Daoy (cell line): ENCODE measurements around the gene MZB1. TPM values are rescaled to one million over a fixed set of nuclear protein-coding genes. Genes with fewer than 3 reads are reported as not detected.

Experiments
- DNase-seq: peaks from one replicate; pipeline ENCODE4 v3.0.0-alpha.2; 2015; ENCODE audit warnings: low read depth
- total RNA-seq: library from RNA; depleted of rRNA; stranded (reverse); fragments of >200 nt; shearing (Covaris generic); gene quantifications from 2 replicates; pipeline ENCODE4 v1.2.3, GENCODE V29; 2014; rRNA removed

MZB1 gene
- total RNA-seq, result not detected in 2 replicates

- DNase-seq, result no peak
Measured at GRCh38 chr5:139389701-139390638, at the start of gene MZB1. MZB1 (minus strand) TSS chr5:139389913; CDS start chr5:139389856, 57 bp downstream.

DNA sequence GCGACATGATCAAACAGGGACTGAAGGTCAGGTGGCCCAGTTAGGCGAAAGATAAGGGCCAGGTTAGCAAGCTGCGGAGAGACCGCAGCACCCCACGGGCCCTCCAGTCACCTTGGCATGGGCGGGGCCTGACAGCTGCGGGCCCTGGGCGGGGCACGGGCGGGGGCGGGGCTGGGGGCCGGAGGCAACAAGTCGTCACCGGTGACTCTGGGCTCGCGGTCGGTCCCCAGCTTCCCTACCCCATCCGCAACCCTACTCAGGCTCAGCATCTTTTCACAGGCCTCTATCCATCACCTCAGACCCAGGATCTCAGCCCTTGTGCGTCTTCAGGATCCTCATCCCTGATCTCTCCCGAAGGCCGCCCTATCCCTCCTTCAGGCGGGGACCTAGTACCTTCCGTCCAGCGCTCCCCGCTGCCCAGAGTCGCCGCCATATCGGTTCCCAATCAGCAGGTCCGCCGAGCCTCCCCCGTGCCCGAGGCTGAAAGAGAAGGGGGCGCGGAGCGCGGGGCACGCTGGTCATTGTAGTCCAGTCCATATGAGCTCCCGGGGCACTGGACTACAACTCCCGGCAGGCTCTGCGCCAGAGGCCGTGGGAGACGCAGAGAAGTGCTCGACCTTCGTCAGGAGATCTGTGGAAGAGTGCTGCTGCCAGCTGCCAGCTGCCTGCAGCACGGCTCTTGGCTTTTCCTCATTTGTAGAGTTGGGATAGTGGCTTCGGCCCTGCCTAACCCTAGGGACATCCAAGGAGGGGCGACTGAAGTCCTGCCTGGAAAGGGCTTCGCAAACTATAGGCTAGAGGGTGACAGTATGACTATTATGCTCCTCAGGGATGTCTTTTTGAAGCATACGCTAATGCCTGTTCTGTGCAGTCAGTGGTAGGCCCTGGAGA, 49.5 kb upstream of the MZB1 start, which contains the start of gene DNAJC18:
Gene DNAJC18, minus strand, starts transcription at position 513 of the 891 bp plus-strand sequence. Its CDS starts 80 bp downstream, at position 433.
- DNase-seq, result peak; percentile 93

GRCh38 chr5:139438707-139439012, 48.9 kb upstream of the MZB1 start:
- DNase-seq, result no peak

GRCh38 chr5:139435676-139436075, 46.0 kb upstream of the MZB1 start:
- DNase-seq, result no peak

GRCh38 chr5:139431706-139432105, 42.0 kb upstream of the MZB1 start:
- DNase-seq, result no peak

DNA sequence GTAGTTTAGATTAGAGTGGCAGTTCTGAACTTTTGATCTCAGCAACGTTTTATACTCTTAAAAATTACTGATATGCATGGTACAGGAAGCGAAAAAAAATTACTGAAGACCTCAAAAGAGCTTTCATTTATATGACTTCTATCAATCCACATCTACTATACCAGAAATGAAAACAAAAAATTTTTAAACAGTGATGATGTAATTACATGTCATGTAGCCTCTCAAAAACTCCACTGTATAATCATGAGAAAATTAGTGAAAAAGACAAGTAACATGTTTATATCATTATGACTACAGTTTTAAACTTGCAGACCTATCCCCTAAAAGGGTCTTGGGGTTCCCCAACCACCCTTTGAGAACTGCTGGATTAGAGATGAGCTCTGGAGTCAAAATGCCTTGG, 40.3 kb upstream of the MZB1 start:
- no peak for DNase-seq

DNA sequence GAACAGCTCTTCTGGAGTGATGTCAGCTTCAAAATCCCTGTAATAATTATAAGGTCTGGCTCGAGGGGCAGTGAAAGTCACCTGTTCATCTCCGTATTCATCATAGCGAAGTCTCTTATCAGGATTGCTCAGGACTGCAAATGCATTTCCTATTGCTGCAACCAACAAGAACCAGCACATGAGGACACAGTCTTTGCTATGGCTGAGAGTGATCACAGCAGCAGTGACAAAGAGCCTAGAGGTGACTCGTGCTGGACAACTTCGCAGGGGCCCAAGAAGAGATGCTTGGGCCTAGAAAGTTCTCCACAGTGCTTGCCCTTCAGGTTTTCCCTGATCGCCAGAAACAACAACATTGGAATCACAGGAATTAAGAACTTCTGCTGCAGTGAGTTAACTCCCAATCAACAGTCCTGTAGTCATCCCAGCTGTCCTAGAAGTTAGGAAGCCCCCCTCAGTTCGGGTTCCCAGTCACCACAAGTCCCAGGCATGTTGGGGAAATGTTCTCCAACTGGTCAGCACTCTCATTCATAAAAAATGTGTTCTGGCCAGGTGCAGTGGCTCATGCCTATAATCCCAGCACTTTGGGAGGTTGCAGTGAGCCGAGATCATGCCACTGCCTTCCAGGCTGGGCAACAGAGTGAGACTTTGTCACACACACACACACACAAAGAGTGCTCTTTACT, 36.6 kb upstream of the MZB1 start:
- no peak for DNase-seq

DNA sequence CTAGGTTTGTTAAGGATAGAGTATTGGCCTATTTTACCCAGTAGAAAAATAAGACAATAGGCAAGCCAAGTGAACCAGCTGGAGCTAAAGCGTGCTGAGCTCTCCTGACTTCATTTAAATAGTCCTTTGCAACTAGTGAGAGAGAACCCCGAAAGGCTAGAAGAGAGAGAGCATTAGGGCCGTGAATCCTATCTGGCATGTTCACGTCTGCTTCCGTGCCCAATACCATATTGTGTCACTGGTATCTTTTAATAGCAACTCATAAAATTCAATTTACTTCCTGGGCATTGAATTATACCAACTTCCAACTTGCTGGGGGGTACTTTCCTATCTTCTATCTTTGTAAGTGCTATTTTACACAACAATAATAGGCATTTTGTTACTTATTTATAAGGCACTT, 35.8 kb upstream of the MZB1 start:
- no peak for DNase-seq

GRCh38 chr5:139422307-139422893, 32.7 kb upstream of the MZB1 start:
- peak; percentile 60 for DNase-seq

DNA sequence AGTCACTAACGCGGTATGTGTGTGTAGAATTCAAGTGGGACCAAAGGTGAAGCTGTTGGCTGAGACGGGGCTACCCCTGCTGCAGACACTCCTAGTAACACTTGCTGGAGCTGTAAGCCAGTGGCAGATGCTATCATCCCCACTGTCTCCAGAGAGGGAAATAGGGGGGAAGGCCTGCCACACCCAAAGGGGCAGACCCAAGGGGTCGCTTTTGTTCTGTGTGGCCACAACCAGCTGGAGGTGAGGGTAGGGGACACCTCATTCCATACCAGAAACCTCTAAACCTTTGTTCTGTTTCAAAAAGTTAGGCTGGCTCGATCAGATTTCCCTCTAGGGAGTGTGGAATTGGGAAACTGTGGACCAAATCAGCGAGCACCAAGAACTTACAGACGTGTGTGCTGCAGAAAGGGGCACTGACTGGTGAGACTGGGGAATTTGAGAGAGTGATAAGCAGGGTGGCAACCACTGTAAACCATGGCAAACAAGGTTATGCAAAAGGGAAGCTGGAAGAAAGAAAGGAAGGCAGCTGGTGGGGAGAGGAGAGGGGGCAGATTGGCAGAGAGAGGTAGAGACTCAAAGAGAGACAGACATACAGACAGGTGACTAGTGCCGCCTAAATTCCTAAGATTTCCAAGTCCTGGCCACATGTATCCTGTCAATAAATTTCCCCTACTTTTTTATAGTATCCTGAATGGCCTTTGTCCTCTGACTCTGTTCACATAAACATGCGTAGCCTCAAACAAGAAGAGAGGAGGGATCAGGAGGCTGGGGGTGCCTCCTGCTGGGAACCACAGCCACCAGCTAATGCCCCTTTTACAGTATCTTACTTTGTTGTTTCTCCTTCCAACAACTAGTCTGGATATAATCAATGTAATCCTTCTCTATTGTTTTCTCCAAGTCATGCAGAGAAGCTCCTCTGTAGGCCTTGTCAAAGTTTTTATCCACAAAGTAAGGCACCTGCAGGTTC, 29.8 kb upstream of the MZB1 start:
- no peak for DNase-seq

- no peak for DNase-seq
Measured at GRCh38 chr5:139418793-139419192, 29.1 kb upstream of the MZB1 start.

DNA sequence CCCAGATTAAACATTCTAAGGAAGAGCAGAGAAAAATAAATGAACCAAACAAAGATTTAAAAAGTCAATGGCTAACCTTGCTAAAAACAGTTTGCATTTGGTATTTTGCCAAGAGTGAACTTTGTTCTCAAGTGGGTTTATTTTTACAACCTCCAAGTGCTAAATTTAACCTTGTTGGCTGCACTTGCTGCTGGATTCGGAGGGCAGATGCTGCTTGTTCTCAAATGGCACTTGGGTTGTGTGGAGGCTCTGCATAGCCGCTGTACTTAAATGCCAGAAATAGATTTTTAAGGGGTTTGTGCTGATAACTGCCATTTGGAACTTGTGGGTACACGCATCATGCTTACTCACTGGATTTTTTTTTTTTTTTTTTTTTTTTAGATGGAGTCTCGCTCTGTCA, 27.5 kb upstream of the MZB1 start:
- DNase-seq, result no peak

GRCh38 chr5:139416651-139417050, 26.9 kb upstream of the MZB1 start:
- DNase-seq, result no peak

DNA sequence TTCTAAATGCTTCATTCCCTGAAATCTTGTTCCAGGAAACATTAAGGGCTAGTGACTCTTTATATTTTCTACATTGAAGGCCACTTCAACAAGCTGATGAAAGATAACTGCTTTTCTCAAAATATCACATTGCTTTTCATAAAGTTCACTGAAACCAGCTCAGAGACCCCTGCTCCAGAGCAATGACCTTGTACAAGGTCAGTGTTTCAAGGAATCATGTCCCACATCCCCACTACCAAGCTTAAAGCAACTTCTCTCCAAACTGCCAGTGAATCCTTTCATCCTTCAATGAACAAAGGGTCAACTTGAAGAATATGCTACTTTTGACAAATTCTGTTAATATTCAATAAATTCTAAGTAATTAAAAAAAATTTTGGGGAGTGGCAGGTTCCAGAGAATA, 26.2 kb upstream of the MZB1 start:
- no peak for DNase-seq

- DNase-seq, result no peak
Measured at GRCh38 chr5:139415221-139415861, 25.6 kb upstream of the MZB1 start.

- DNase-seq, result no peak
Measured at GRCh38 chr5:139414581-139415130, 24.9 kb upstream of the MZB1 start.

GRCh38 chr5:139413963-139414362, 24.2 kb upstream of the MZB1 start:
- no peak for DNase-seq

DNA sequence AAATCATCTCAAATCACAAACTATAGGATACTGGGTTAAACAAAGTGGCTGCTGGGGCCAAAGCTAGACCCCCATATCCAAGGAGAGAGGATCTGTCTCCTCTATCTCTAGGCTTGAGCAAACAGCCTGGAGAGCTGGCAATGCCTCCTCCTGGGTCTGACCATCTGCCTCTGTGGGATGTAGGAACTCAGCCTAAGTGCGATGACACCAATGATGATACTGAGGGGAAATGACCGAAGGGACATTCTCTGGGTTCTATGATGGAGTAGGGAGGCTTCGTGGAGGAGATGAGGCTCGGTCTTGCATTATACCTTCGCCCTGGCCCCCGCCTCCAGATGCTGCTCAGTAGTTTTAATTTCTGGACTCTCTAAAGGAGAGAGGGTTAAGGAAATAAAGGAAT, 23.4 kb upstream of the MZB1 start:
- DNase-seq, result no peak

- no peak for DNase-seq
Measured at GRCh38 chr5:139410993-139411828, 21.5 kb upstream of the MZB1 start.
